Subcutaneous abdominal adipose tissue (tissue), 5 donors: Measurements from ENCODE around the gene ELOVL1.
A peak's percentile ranks its signal among the peaks of the same experiment; 100 is the strongest.

ENCODE experiments used
- H3K27ac ChIP-seq: one replicate; pipeline ENCODE4 v1.7.0; 2013; ENCODE audit warnings: low read depth, mild to moderate bottlenecking, inconsistent platforms, low read length, moderate library complexity
- H3K27me3 ChIP-seq, 5 donors: one replicate each; pipeline ENCODE4 v1.7.0; 2013; ENCODE audit warnings: low read length in 5 of 5, inconsistent platforms in 1 of 5; ENCODE audit not compliant: control insufficient read depth in 5 of 5, insufficient read depth in 4 of 5
- H3K36me3 ChIP-seq, 5 donors: one replicate each; pipeline ENCODE4 v1.7.0; 2013; ENCODE audit warnings: low read length in 5 of 5; ENCODE audit not compliant: control insufficient read depth in 5 of 5, insufficient read depth in 5 of 5
- H3K4me1 ChIP-seq, 5 donors: one replicate each; pipeline ENCODE4 v1.7.0; 2013; ENCODE audit warnings: low read length in 5 of 5, mild to moderate bottlenecking in 3 of 5, moderate library complexity in 1 of 5; ENCODE audit not compliant: control insufficient read depth in 5 of 5, insufficient read depth in 5 of 5
- H3K4me3 ChIP-seq, 5 donors: one replicate each; pipeline ENCODE4 v1.7.0; 2013; ENCODE audit warnings: low read length in 5 of 5, low read depth in 1 of 5
- H3K9ac ChIP-seq, 5 donors: one replicate each; pipeline ENCODE4 v1.7.0; 2013; ENCODE audit warnings: low read length in 5 of 5, mild to moderate bottlenecking in 4 of 5, moderate library complexity in 3 of 5
- H3K9me3 ChIP-seq, 5 donors: one replicate each; pipeline ENCODE4 v1.7.0; 2013; ENCODE audit warnings: low read length in 5 of 5; ENCODE audit not compliant: control insufficient read depth in 5 of 5
- donor health status: healthy.
- donor health status: healthy.
- donor health status: healthy.
- donor health status: healthy.
- donor health status: healthy.

The ELOVL1 gene

DNA sequence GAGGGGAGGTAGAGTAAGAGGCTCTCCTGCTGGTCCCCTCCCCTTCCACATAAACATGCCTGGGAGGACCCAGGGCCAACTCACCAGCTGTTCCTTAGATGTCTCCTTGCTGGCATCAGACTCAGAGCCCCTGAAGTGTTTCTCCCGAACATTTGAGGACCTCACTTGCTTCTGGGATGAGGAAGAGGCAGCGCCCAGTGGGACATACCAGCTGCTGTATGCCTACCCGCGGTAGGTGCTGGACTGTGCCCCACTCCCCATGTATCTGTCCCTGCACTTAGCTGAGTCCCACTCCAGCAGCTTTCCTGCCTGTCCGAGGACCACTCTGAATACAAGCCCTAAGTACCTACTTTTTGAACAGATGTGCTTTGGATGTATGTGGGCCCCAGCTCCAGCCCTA is 29.8 kb downstream of the ELOVL1 start:
- Histone ChIP-seq H3K27me3 (no peaks in the 10 kb centered on the region), H3K9me3 (no peaks in the 10 kb centered on the region), H3K9ac (no peak overlapping the region), H3K4me3 (no peak overlapping the region), H3K4me1 (peaks cover 0 to 12% (median 5%) of the 10 kb centered on the region in 5 donors), H3K36me3 (no peaks in the 10 kb centered on the region), H3K27ac (no peak overlapping the region)

DNA sequence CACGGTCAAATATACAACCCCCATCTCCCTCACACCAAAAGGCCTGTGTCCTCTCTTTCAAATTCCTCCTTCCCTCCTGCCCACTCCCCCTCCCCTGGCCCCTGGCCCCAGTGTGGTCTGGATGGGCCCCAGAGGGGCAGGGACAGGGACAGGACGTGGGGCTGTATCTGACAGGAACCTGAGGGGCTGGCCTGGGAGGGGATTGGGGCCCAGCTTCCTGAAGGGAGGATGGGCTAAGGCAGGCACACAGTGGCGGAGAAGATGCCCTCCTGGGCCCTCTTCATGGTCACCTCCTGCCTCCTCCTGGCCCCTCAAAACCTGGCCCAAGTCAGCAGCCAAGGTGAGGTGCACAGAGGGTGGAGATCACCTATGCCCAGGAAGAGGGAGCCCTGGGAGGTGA is 30.2 kb downstream of the ELOVL1 start, which contains the start of gene MPL:
MPL (plus strand) TSS at position 231 of the 400 bp plus-strand sequence; CDS start at position 262, 31 bp downstream.
- H3K4me3 ChIP-seq = no peak within 1 kb of the TSS
- H3K27ac ChIP-seq = no peak within 1 kb of the TSS
- H3K4me1 ChIP-seq = peaks cover 0 to 12% (median 5%) of the 10 kb centered on the region in 5 donors
- no peaks in the 10 kb centered on the region for H3K9me3 ChIP-seq
- H3K36me3 ChIP-seq = no peaks in the 10 kb centered on the region
- no peaks in the 10 kb centered on the region for H3K27me3 ChIP-seq
- H3K9ac ChIP-seq = no peak within 1 kb of the TSS

DNA sequence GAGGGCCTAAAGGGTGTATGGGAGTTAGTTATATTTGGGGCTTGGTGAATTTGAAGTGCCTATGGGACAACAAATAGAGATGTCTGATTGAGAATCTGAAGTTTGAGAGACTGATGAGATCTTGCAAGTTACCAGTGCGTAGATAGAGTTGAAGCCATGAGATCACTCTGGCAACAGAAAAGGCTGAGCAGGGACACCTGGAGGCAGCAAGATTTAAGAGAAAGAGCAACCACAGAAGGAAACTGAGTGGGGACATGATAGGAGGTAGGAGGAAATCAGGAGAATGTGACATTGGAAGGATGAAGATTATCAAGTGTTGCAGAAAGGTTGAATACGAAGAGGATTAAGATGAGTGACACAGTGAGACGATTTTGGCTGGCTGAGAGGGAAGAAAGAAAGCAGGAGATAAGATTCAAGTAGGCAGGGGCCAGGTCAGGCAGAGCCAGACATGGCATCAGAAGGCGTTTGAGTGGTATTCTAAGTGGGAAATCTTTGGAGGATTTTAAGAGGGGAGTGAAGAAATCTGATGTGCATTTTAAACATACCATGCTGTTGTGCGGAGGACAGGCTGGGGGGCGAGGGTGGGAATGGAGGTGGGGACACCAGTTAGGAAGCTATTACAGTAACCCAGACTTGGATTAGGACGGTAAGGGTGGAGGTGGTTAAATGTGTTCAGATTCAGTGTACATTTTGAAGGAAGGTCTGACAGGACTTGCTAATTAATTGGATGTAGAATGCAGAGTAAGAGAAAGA is 33.2 kb downstream of the ELOVL1 start:
- Histone ChIP-seq H3K27me3 (no peaks in the 10 kb centered on the region), H3K27ac (no peak overlapping the region), H3K4me3 (no peak overlapping the region), H3K36me3 (no peaks in the 10 kb centered on the region), H3K9ac (no peak overlapping the region), H3K4me1 (peaks cover 5 to 24% (median 13%) of the 10 kb centered on the region in 5 donors), H3K9me3 (no peaks in the 10 kb centered on the region)

DNA sequence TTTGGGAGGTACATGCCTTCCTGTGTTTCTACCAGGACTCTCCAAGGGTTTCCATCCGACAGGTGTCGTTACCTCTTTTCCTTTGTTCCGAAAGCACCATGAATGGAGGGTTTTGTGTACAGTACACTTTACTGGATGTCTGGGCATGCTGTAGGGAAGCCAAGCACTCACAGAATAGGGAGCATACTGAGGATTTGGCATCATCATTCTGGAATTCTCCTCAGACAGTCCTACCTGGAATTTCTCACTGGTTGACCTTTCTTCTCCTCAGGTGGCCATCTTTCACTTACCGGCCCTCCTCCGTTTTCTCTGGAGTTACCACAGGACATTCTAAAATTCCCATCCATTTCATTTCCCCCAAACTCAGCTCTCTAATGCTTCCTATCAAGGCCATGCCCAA is 36.1 kb downstream of the ELOVL1 start:
- Histone ChIP-seq H3K4me1 (peaks cover 6 to 20% (median 13%) of the 10 kb centered on the region in 5 donors), H3K27me3 (no peaks in the 10 kb centered on the region), H3K36me3 (no peaks in the 10 kb centered on the region), H3K9me3 (peaks cover 0 to 9% (median 0%) of the 10 kb centered on the region in 5 donors), H3K4me3 (no peak overlapping the region), H3K27ac (no peak overlapping the region), H3K9ac (no peak overlapping the region)

DNA sequence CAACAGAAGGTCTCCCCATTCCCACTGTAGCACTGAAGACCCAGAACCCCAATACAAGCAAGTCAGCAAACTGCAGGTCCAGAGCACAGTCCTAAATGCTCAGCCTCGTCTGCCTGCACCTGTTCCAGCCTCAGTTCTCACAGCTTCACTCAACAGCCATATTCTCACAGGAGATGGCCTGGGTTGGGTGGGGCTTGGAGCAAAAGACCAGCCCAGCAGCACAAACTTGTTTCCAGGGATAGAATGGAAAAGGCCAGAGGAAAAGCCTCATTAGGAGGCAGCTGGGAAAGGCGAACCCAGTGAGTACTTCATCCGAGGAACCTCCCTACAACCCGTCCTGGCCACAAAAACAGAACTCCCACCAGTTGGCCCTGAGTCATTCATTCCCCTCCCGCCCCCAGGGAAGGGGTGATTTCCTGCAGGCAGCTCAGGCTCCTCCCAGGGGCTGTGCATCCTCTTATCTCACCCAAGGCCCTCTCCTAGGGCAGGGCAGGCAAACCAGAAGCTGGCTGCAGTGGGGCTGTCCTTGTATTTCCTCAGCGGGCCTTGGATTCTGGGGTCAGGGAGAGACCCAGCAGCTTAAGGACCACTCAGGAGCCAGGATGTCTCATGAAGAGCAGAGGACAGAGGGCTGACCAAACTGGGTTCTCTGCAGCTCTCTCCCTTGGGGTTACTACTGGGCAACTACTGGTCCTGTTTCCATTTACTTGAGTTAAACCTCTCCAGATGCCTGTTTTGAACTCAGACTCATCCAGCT is 37.6 kb downstream of the ELOVL1 start:
- no peaks in the 10 kb centered on the region for H3K27me3 ChIP-seq

DNA sequence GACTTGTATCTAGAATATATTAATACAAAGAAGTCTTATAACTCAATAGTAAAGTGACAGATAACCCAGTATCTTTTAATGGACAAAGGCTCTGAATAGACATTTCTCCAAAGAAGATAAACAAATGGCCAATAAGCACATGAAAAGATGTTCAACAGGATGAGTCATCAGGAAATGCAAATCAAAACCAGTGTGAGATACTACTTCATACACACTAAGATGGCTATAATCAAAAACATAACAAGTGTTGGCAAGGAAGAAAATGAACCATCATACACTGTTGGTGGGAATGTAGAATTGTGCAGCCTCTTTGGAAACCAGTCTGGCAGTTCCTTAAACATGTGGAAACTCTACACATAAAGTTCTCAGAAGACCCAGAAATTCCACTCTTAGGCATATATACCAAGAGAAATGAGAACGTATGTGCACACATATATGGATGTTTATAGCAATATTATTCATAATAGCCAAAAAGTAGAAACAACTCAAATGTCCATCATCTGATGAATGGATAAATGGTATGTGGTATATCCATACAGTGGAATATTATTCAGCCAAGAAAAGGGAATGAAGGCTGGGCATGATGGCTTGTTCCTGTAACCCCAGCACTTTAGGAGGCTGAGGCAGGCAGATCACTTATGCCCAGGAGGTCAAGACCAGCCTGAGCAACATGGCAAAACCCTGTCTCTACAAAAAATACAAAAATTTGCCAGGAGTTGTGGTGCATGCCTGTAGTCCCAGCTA is 40.1 kb downstream of the ELOVL1 start:
- Histone ChIP-seq H3K36me3 (peaks cover 0 to 18% (median 13%) of the 10 kb centered on the region in 5 donors), H3K27me3 (no peaks in the 10 kb centered on the region), H3K4me3 (no peak overlapping the region), H3K9me3 (peaks cover 0 to 19% (median 7%) of the 10 kb centered on the region in 5 donors), H3K9ac (no peak overlapping the region), H3K27ac (no peak overlapping the region), H3K4me1 (peaks cover 4 to 13% (median 11%) of the 10 kb centered on the region in 5 donors)

More for the DNA sequence above, 37.6 kb downstream of the ELOVL1 start:
- peaks cover 4 to 13% (median 11%) of the 10 kb centered on the region in 5 donors for H3K4me1 ChIP-seq
- H3K9me3 ChIP-seq = peaks cover 0 to 15% (median 0%) of the 10 kb centered on the region in 5 donors
- no peak overlapping the region for H3K4me3 ChIP-seq
- H3K27ac ChIP-seq = peak overlapping the region; percentile 11
- no peaks in the 10 kb centered on the region for H3K36me3 ChIP-seq
- no peak overlapping the region for H3K9ac ChIP-seq

DNA sequence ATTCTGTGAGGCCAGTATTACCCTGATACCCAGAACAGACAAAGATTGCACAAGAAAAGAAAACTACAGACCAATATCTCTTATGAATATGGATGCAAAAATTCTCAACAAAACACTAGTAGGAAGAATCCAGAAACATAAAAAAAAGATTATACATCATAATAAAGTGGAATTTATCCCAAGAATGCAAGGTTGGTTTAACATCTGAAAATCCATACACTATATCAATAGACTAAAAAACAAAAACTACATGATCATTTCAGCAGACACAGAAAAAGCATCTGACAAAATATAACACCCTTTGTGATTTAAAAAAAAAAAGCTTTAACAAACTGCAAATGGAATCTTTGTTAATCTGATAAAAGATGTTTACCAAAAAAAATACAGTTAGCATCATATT is 42.4 kb downstream of the ELOVL1 start:
- H3K9me3 ChIP-seq = peaks cover 0 to 19% (median 7%) of the 10 kb centered on the region in 5 donors
- H3K36me3 ChIP-seq = peaks cover 0 to 35% (median 29%) of the 10 kb centered on the region in 5 donors
- no peak overlapping the region for H3K27ac ChIP-seq
- no peaks in the 10 kb centered on the region for H3K27me3 ChIP-seq
- H3K9ac ChIP-seq = no peak overlapping the region
- no peak overlapping the region for H3K4me3 ChIP-seq
- H3K4me1 ChIP-seq = peaks cover 2 to 8% (median 8%) of the 10 kb centered on the region in 5 donors

DNA sequence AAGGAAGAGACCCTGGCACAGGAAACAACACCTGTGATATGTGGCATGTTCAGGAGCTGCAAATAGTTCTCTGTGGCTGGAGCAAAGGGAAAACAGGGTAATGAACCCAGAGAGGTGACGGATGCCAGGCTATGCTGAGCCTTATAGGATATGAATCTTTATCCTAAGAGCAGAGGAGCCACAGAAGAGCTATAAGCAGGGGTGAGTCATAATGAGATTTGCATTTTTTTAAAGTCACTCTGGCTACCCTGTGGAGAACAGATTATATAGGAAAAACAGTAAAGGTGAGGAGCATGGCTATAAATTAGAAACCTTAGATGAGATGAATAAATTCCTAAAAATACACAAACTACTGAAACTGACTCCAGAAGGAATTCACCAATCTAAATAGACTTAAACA is 43.0 kb downstream of the ELOVL1 start:
- peaks cover 0 to 3% (median 2%) of the 10 kb centered on the region in 5 donors for H3K4me1 ChIP-seq
- H3K27me3 ChIP-seq = no peaks in the 10 kb centered on the region
- H3K9me3 ChIP-seq = peaks cover 0 to 19% (median 7%) of the 10 kb centered on the region in 5 donors
- H3K9ac ChIP-seq = no peak overlapping the region
- no peak overlapping the region for H3K27ac ChIP-seq
- peaks cover 0 to 40% (median 33%) of the 10 kb centered on the region in 5 donors for H3K36me3 ChIP-seq
- no peak overlapping the region for H3K4me3 ChIP-seq

DNA sequence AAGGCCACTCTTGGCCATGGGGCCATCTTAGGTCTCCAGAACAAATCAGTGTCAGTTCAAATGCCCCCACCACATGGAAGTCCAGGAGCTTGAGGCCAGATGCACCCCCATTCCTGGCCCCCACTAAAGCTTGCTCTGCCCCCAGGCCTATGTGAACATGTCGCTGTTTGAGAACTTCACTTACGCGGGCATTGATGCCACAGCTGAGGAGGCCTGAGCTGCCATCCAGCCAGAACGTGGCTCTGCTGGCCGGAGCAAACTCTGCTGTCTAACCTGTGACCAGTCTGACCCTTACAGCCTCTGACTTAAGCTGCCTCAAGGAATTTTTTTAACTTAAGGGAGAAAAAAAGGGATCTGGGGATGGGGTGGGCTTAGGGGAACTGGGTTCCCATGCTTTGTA is 45.3 kb downstream of the ELOVL1 start:
- Histone ChIP-seq H3K4me3 (no peak overlapping the region), H3K9ac (no peak overlapping the region), H3K36me3 (peaks cover 0 to 60% (median 43%) of the 10 kb centered on the region in 5 donors), H3K4me1 (peaks cover 2 to 18% (median 15%) of the 10 kb centered on the region in 5 donors), H3K9me3 (peaks cover 0 to 11% (median 6%) of the 10 kb centered on the region in 5 donors), H3K27ac (no peak overlapping the region), H3K27me3 (no peaks in the 10 kb centered on the region)
